SK-N-MC (cell line): ENCODE results near the gene UROD.
"Not testable (repeated sequence)": the region's sequence is repeated elsewhere in the genome, so short reads cannot be mapped to it uniquely, and the experiment has no call there.

ENCODE experiments used
- DNase-seq: peaks from one replicate; pipeline ENCODE4 v3.0.0-alpha.2; 2011; ENCODE audit warnings: low read depth, low spot score
- H3K27ac ChIP-seq: fragments of 200-600 bp; sonication (generic); 2 replicates; pipeline ENCODE4 v1.5.1; 2016; ENCODE audit warnings: mixed run types
- H3K36me3 ChIP-seq: fragments of 200-600 bp; sonication (generic); 2 replicates; pipeline ENCODE4 v1.6.1; 2017; ENCODE audit warnings: antibody characterized with exemption, low read length, mixed read lengths; ENCODE audit not compliant: insufficient read depth
- H3K4me3 ChIP-seq: fragments of 200-600 bp; sonication (generic); 2 replicates; pipeline ENCODE4 v1.5.1; 2016
- H3K9ac ChIP-seq: fragments of 200-600 bp; sonication (generic); 2 replicates; pipeline ENCODE4 v1.8.0; 2017; ENCODE audit warnings: mixed run types, mixed read lengths; ENCODE audit not compliant: insufficient read length
- H3K9me3 ChIP-seq: fragments of 200-600 bp; sonication (generic); 2 replicates; pipeline ENCODE4 v1.6.1; 2017; ENCODE audit warnings: low read depth, mild to moderate bottlenecking, antibody characterized with exemption, low read length, moderate library complexity, mixed read lengths
- EZH2 ChIP-seq: fragments of 200-600 bp; sonication (generic); IDR thresholded peaks from one replicate; pipeline ENCODE4 v1.6.1; 2017; ENCODE audit warnings: antibody characterized with exemption
- FOXP2 ChIP-seq: optimal IDR thresholded peaks from 2 replicates; pipeline ENCODE3; 2011; ENCODE audit warnings: mild to moderate bottlenecking, moderate library complexity; ENCODE audit not compliant: insufficient read depth; ENCODE audit errors: extremely low read length, control extremely low read depth
- POLR2AphosphoS5 ChIP-seq: IDR thresholded peaks from 2 replicates; pipeline ENCODE4 v1.6.1; 2012; ENCODE audit warnings: mild to moderate bottlenecking, low read depth, low read length, borderline replicate concordance

Gene UROD

GRCh38 chr1:45011837-45012638 lies at the start of gene UROD:
TSS of gene UROD (plus strand) at chr1:45012254. CDS start at chr1:45012266, 12 bp downstream.
- no peaks in the 10 kb centered on the region for H3K9me3 ChIP-seq
- no peak within 1 kb of the TSS; the same call in 1 of the 2 replicates for H3K27ac ChIP-seq
- TF ChIP-seq POLR2AphosphoS5, result peak; percentile 71
- no peak for TF ChIP-seq EZH2
- DNase-seq, result peak; percentile 85
- peaks cover 6% of the 10 kb centered on the region; the same call in 1 of the 2 replicates for H3K36me3 ChIP-seq
- peak within 1 kb of the TSS; percentile 97 for H3K4me3 ChIP-seq
- peak within 1 kb of the TSS; percentile 90 for H3K9ac ChIP-seq

- no peak for DNase-seq
- Histone ChIP-seq H3K9me3 (no peaks in the 10 kb centered on the region), H3K36me3 (0 out of 2 replicates have a peak, but pooled peaks cover 8% of the 10 kb centered on the region), H3K4me3 (no peak overlapping the region), H3K9ac (no peak overlapping the region), H3K27ac (no peak overlapping the region)
- TF ChIP-seq FOXP2 (no peak), POLR2AphosphoS5 (no peak), EZH2 (no peak)
Observed at GRCh38 chr1:44962729-44963128, 49.3 kb upstream of the UROD start.

- Histone ChIP-seq H3K9me3 (no peaks in the 10 kb centered on the region), H3K36me3 (no peaks in the 10 kb centered on the region), H3K27ac (no peak overlapping the region), H3K4me3 (no peak overlapping the region), H3K9ac (no peak overlapping the region)
- no peak for TF ChIP-seq POLR2AphosphoS5
- TF ChIP-seq EZH2, result no peak
- no peak for TF ChIP-seq FOXP2
- no peak for DNase-seq
Observed at GRCh38 chr1:44964396-44964795, 47.7 kb upstream of the UROD start.

GRCh38 chr1:44970317-44970716 lies 41.7 kb upstream of the UROD start:
- Histone ChIP-seq H3K4me3 (no peak overlapping the region), H3K36me3 (peaks cover 15% of the 10 kb centered on the region), H3K9me3 (no peaks in the 10 kb centered on the region), H3K9ac (no peak overlapping the region), H3K27ac (no peak overlapping the region)
- TF ChIP-seq FOXP2, result no peak
- no peak for TF ChIP-seq POLR2AphosphoS5
- TF ChIP-seq EZH2, result no peak
- no peak for DNase-seq

GRCh38 chr1:44973645-44974044 lies 38.4 kb upstream of the UROD start:
- TF ChIP-seq EZH2, result no peak
- TF ChIP-seq FOXP2, result no peak
- no peak for TF ChIP-seq POLR2AphosphoS5
- Histone ChIP-seq H3K9ac (no peak overlapping the region), H3K27ac (no peak overlapping the region), H3K36me3 (peaks cover 49% of the 10 kb centered on the region), H3K9me3 (no peaks in the 10 kb centered on the region), H3K4me3 (no peak overlapping the region)
- DNase-seq, result no peak

- H3K4me3 ChIP-seq, result no peak overlapping the region
- peaks cover 67% of the 10 kb centered on the region for H3K36me3 ChIP-seq
- H3K27ac ChIP-seq, result no peak overlapping the region
- no peak overlapping the region for H3K9ac ChIP-seq
- no peak for DNase-seq
- TF ChIP-seq EZH2 (no peak), POLR2AphosphoS5 (no peak)
- no peaks in the 10 kb centered on the region for H3K9me3 ChIP-seq
Observed at GRCh38 chr1:44976252-44976651, 35.8 kb upstream of the UROD start.

GRCh38 chr1:44977372-44977771 lies 34.7 kb upstream of the UROD start:
- H3K4me3 ChIP-seq, H3K9me3 ChIP-seq, H3K9ac ChIP-seq, H3K27ac ChIP-seq, DNase-seq: not testable (repeated sequence)
- H3K36me3 ChIP-seq, result peaks cover 68% of the 10 kb centered on the region

GRCh38 chr1:44985747-44986359 lies 26.2 kb upstream of the UROD start:
- TF ChIP-seq FOXP2 (no peak), EZH2 (no peak), POLR2AphosphoS5 (no peak)
- no peak overlapping the region for H3K27ac ChIP-seq

More at GRCh38 chr1:44985747-44986359, 26.2 kb upstream of the UROD start:
- Histone ChIP-seq H3K4me3 (peak overlapping the region; percentile 94), H3K9me3 (no peaks in the 10 kb centered on the region), H3K9ac (peak overlapping the region; percentile 86), H3K36me3 (peaks cover 5% of the 10 kb centered on the region)
- no peak for DNase-seq
